IMR-90 (cell line): ENCODE measurements around the gene ACYP1. TPM values are rescaled to one million over a fixed set of nuclear protein-coding genes. Genes with fewer than 3 reads are reported as not detected.
A peak's percentile ranks its signal among the peaks of the same experiment; 100 is the strongest.

Experiments used
- ATAC-seq: fragments of 200-7000 bp; cut with Tn5 transposase; 2 replicates; pipeline ENCODE4 v1.9.1; 2020; ENCODE audit warnings: low read depth, mild to moderate bottlenecking, moderate library complexity
- BruUV-seq: library from RNA; stranded (reverse); fragments of 400-500 nt; replicated peaks from 2 replicates; lab custom pipeline; 2021; lab: Mats Ljungman, UMichigan
- CTCF ChIA-PET: fragments of 300-600 bp; formaldehyde crosslinking; extraction: SDS; loops from one replicate; lab custom pipeline; 2021; ENCODE audit warnings: antibody characterized with exemption; lab: Yijun Ruan, JAX
- POLR2A ChIA-PET: fragments of 300-600 bp; sonication (Branson Sonifier 250); formaldehyde crosslinking; loops from one replicate; lab custom pipeline; 2022; ENCODE audit warnings: antibody characterized with exemption; ENCODE audit not compliant: unreplicated experiment; lab: Charles Lee
- DNase-seq: peaks from one replicate; pipeline ENCODE4 v3.0.0; 2013
- H2AFZ ChIP-seq: replicated peaks from 2 replicates; pipeline ENCODE3; 2013; ENCODE audit warnings: low read length, mild to moderate bottlenecking; ENCODE audit not compliant: poor library complexity
- H2AK5ac ChIP-seq: 2 replicates; pipeline ENCODE4 v1.6.1; 2013; ENCODE audit warnings: low read depth, low read length, inconsistent platforms
- H2AK9ac ChIP-seq: replicated peaks from 2 replicates; pipeline ENCODE3; 2013; ENCODE audit warnings: mild to moderate bottlenecking, low read depth, low read length, moderate library complexity; ENCODE audit not compliant: poor library complexity
- H2BK120ac ChIP-seq: 2 replicates; pipeline ENCODE4 v1.6.1; 2013; ENCODE audit warnings: low read depth, low read length, inconsistent platforms
- H2BK15ac ChIP-seq: 3 replicates; pipeline ENCODE4 v1.6.1; 2013; ENCODE audit warnings: low read depth, low read length, inconsistent platforms
- H2BK20ac ChIP-seq: 2 replicates; pipeline ENCODE4 v1.6.1; 2013; ENCODE audit warnings: low read depth, mild to moderate bottlenecking, inconsistent platforms, low read length, moderate library complexity
- H2BK5ac ChIP-seq: 2 replicates; pipeline ENCODE4 v1.6.1; 2013; ENCODE audit warnings: mild to moderate bottlenecking, low read depth, low read length, inconsistent platforms; ENCODE audit not compliant: poor library complexity, severe bottlenecking
- H3K14ac ChIP-seq: replicated peaks from 2 replicates; pipeline ENCODE4 v1.6.1; 2013; ENCODE audit warnings: low read depth, low read length, inconsistent platforms
- H3K18ac ChIP-seq: 2 replicates; pipeline ENCODE4 v1.6.1; 2013; ENCODE audit warnings: low read depth, low read length, control low read depth
- H3K23ac ChIP-seq: 2 replicates; pipeline ENCODE4 v1.6.1; 2013; ENCODE audit warnings: low read depth, low read length, inconsistent platforms
- H3K27ac ChIP-seq: 2 replicates; pipeline ENCODE4 v1.5.1; 2013; ENCODE audit warnings: mild to moderate bottlenecking, control low read depth, low read length; ENCODE audit not compliant: insufficient read depth
- H3K27me3 ChIP-seq: 2 replicates; pipeline ENCODE4 v1.6.1; 2013; ENCODE audit warnings: low read length; ENCODE audit not compliant: control insufficient read depth, insufficient read depth
- H3K36me3 ChIP-seq: 2 replicates; pipeline ENCODE4 v1.6.1; 2013; ENCODE audit warnings: low read length, mixed read lengths; ENCODE audit not compliant: control insufficient read depth, insufficient read depth
- H3K4ac ChIP-seq: 2 replicates; pipeline ENCODE4 v1.6.1; 2013; ENCODE audit warnings: low read depth, low read length, inconsistent platforms
- H3K4me1 ChIP-seq: 2 replicates; pipeline ENCODE4 v1.6.1; 2013; ENCODE audit warnings: low read length, mixed read lengths; ENCODE audit not compliant: control insufficient read depth, insufficient read depth
- H3K4me2 ChIP-seq: 2 replicates; pipeline ENCODE4 v1.6.1; 2013; ENCODE audit warnings: low read depth, mild to moderate bottlenecking, control low read depth, low read length, moderate library complexity
- H3K4me3 ChIP-seq: 2 replicates; pipeline ENCODE4 v1.5.1; 2013; ENCODE audit warnings: low read depth, mild to moderate bottlenecking, control low read depth, low read length, moderate library complexity; ENCODE audit not compliant: insufficient read depth
- H3K56ac ChIP-seq: 2 replicates; pipeline ENCODE4 v1.6.1; 2013; ENCODE audit warnings: low read length, inconsistent platforms; ENCODE audit not compliant: insufficient read depth; ENCODE audit errors: extremely low read depth
- H3K79me1 ChIP-seq, 2 experiments: 2 replicates each; pipeline ENCODE4 v1.6.1; 2013; ENCODE audit warnings: low read length in 2 of 2, inconsistent platforms in 1 of 2, low read depth in 1 of 2
- H3K9ac ChIP-seq: 2 replicates; pipeline ENCODE4 v1.6.1; 2013; ENCODE audit warnings: low read depth, low read length, control low read depth
- H3K9me1 ChIP-seq: 2 replicates; pipeline ENCODE4 v1.6.1; 2013; ENCODE audit warnings: low read length, inconsistent platforms; ENCODE audit not compliant: insufficient read depth
- H3K9me3 ChIP-seq: 2 replicates; pipeline ENCODE4 v1.6.1; 2013; ENCODE audit warnings: low read length; ENCODE audit not compliant: control insufficient read depth, insufficient read depth
- H4K20me1 ChIP-seq: 2 replicates; pipeline ENCODE4 v1.6.1; 2013; ENCODE audit warnings: low read length, inconsistent platforms; ENCODE audit not compliant: insufficient read depth
- H4K5ac ChIP-seq: 2 replicates; pipeline ENCODE4 v1.6.1; 2013; ENCODE audit warnings: mild to moderate bottlenecking, low read depth, low read length, control low read depth
- H4K8ac ChIP-seq, 2 experiments: 2 replicates each; pipeline ENCODE4 v1.6.1; 2013; ENCODE audit warnings: low read depth in 2 of 2, low read length in 2 of 2, control low read depth in 1 of 2, inconsistent platforms in 1 of 2
- H4K91ac ChIP-seq: 2 replicates; pipeline ENCODE4 v1.6.1; 2013; ENCODE audit warnings: low read depth, low read length, inconsistent platforms; ENCODE audit not compliant: insufficient read depth
- CEBPB ChIP-seq: IDR thresholded peaks from 2 replicates; pipeline ENCODE4 v1.6.1; 2012; ENCODE audit warnings: low read depth, low read length, improper control_type of control experiment
- SMC3 ChIP-seq: fragments of 150-350 bp; IDR thresholded peaks from 2 replicates; pipeline ENCODE4 v1.6.1; 2016; ENCODE audit warnings: low read depth, mild to moderate bottlenecking, antibody characterized with exemption, low read length, moderate library complexity
- WGBS, 2 experiments: methylation state at CpG; one replicate each; pipeline versions ENCODE4 v1.1.5 to v1.1.7; 2013; ENCODE audit warnings: missing lambda C conversion rate in 2 of 2; ENCODE audit not compliant: insufficient read length in 1 of 2; ENCODE audit errors: extremely low coverage in 2 of 2; 5-methylcytosine and 5-hydroxymethylcytosine counted together
- dilution Hi-C: fragments of 300-500 bp; cut with HindIII; formaldehyde crosslinking; loops from one replicate; pipeline ENCODE4 v1.14.3; 2018; ENCODE audit warnings: low sequenced_read_pairs; ENCODE audit not compliant: unreplicated experiment
- in situ Hi-C: fragments of 300-500 bp; cut with MboI; formaldehyde crosslinking; loops from 3 replicates; pipeline ENCODE4 v1.14.3; 2019; ENCODE audit warnings: low sequenced_read_pairs, inconsistent platforms, mixed read lengths
- intact Hi-C: fragments of 100-400 bp; cut with micrococcal nuclease; formaldehyde crosslinking; loops from 2 replicates; pipeline ENCODE4 v1.10.0; 2022
- polyA plus RNA-seq, 3 experiments: library from polyadenylated mRNA; depleted of rRNA; stranded (reverse); fragments of >200 nt; gene quantifications; 2 replicates each; pipeline ENCODE4 v1.2.3, GENCODE V29; 2012; ENCODE audit warnings: low replicate concordance in 1 of 3
- total RNA-seq: library from RNA; depleted of rRNA; stranded (reverse); fragments of >200 nt; gene quantifications from 2 replicates; pipeline ENCODE4 v1.2.3, GENCODE V29; 2012

The ACYP1 gene
- total and polyA plus RNA-seq, 2 of the 4 experiments (the other 2 are of a cell fraction) = 4.1 to 24.0 TPM

- in situ Hi-C loops (no loop called here), dilution Hi-C loops (no loop called here), intact Hi-C loops (no loop called here)
- Histone ChIP-seq H3K56ac (no peak overlapping the region), H2BK120ac (no peak overlapping the region), H3K9ac (no peak overlapping the region), H3K4me1 (peaks cover 3% of the 10 kb centered on the region; the same call in 1 of the 2 replicates), H3K9me3 (no peaks in the 10 kb centered on the region), H2AFZ (no peak overlapping the region), H3K27me3 (no peaks in the 10 kb centered on the region), H2AK5ac (peak overlapping the region; percentile 56; the same call in 1 of the 2 replicates), H4K20me1 (no peaks in the 10 kb centered on the region), H3K36me3 (no peaks in the 10 kb centered on the region), H4K8ac (no peak overlapping the region), H2BK15ac (no peak overlapping the region), H2BK5ac (no peak overlapping the region), H3K14ac (no peak overlapping the region), H2AK9ac (no peak overlapping the region), H3K4ac (no peak overlapping the region; the same call in 1 of the 2 replicates), H3K4me2 (no peak overlapping the region), H3K79me1 (peaks cover 8 to 22% of the 10 kb centered on the region in 2 experiments), H3K27ac (no peak overlapping the region), H3K18ac (no peak overlapping the region), H3K9me1 (peaks cover 2% of the 10 kb centered on the region; the same call in 1 of the 2 replicates), H3K23ac (no peak overlapping the region), H4K91ac (no peak overlapping the region), H3K4me3 (no peak overlapping the region), H2BK20ac (no peak overlapping the region), H4K5ac (no peak overlapping the region)
- WGBS, 2 experiments = no CpG with 5 or more reads among the region's 5 CpGs
- ChIA-PET CTCF (no interaction called here), POLR2A (no interaction called here)
- DNase-seq = no peak
- TF ChIP-seq SMC3 = no peak
- TF ChIP-seq CEBPB = peak; percentile 25; the same call in 1 of the 2 replicates
- no TSS peak for BruUV-seq
- ATAC-seq = no peak
Measured at GRCh38 chr14:75053396-75054291, 10.2 kb downstream of the ACYP1 start.
